GM12878 (cell line): Measurements from ENCODE around the gene WDFY4. TPM values are rescaled to one million over a fixed set of nuclear protein-coding genes. Genes with fewer than 3 reads are reported as not detected.

ENCODE experiments used
- CEBPB ChIP-seq, 2 experiments: fragments of 150-350 bp in 1 of 2; IDR thresholded peaks; 2 replicates each; pipeline ENCODE4 v1.6.1; 2012 to 2014; ENCODE audit warnings: low read depth in 2 of 2, low read length in 2 of 2, borderline replicate concordance in 1 of 2, inconsistent platforms in 1 of 2
- CREB1 ChIP-seq: IDR thresholded peaks from 2 replicates; pipeline ENCODE4 v1.6.1; 2012; ENCODE audit warnings: low read depth, mild to moderate bottlenecking, inconsistent platforms
- CTCF ChIP-seq, 3 experiments: IDR thresholded peaks in 2 of 3; conservative IDR thresholded peaks in 1 of 3; 2 replicates each; pipeline ENCODE4 v1.5.1; 2011; ENCODE audit warnings: low read depth in 3 of 3, low read length in 3 of 3, mild to moderate bottlenecking in 3 of 3, control low read depth in 2 of 3, moderate library complexity in 2 of 3, inconsistent platforms in 1 of 3, mixed read lengths in 1 of 3; ENCODE audit not compliant: control insufficient read depth in 2 of 3, insufficient read depth in 1 of 3; ENCODE audit errors: extremely low read depth in 1 of 3
- EED ChIP-seq: sonication (generic); IDR thresholded peaks from 2 replicates; pipeline ENCODE4 v1.6.1; 2016; ENCODE audit warnings: antibody characterized with exemption, low read depth
- ELK1 ChIP-seq: IDR thresholded peaks from 2 replicates; pipeline ENCODE4 v1.6.1; 2012; ENCODE audit warnings: low read depth, low read length, improper control_type of control experiment
- EP300 ChIP-seq, 2 experiments: fragments of 150-350 bp in 1 of 2; IDR thresholded peaks; 2 replicates each; pipeline ENCODE4 v1.6.1; 2011 to 2012; ENCODE audit warnings: low read depth in 2 of 2, low read length in 2 of 2, borderline replicate concordance in 1 of 2, improper control_type of control experiment in 1 of 2, inconsistent platforms in 1 of 2; ENCODE audit not compliant: control insufficient read depth in 1 of 2
- HSF1 ChIP-seq: fragments of 150-350 bp; IDR thresholded peaks from 2 replicates; pipeline ENCODE4 v1.6.1; 2014; ENCODE audit warnings: mild to moderate bottlenecking, low read depth, low read length
- IKZF1 ChIP-seq: fragments of 450-650 bp; conservative IDR thresholded peaks from 2 replicates; pipeline ENCODE4 v1.6.1; 2017; ENCODE audit warnings: antibody characterized with exemption, mild to moderate bottlenecking
- IRF4 ChIP-seq: IDR thresholded peaks from 2 replicates; pipeline ENCODE4 v1.6.1; 2011; ENCODE audit warnings: low read depth, low read length
- JUNB ChIP-seq: IDR thresholded peaks from 2 replicates; pipeline ENCODE4 v1.6.1; 2016; ENCODE audit warnings: antibody characterized with exemption, mild to moderate bottlenecking
- KDM1A ChIP-seq: fragments of 200-600 bp; sonication (generic); IDR thresholded peaks from 2 replicates; pipeline ENCODE4 v1.6.1; 2016; ENCODE audit warnings: borderline replicate concordance
- MLLT1 ChIP-seq: fragments of 450-650 bp; IDR thresholded peaks from 2 replicates; pipeline ENCODE4 v1.6.1; 2016; ENCODE audit warnings: mild to moderate bottlenecking
- MTA2 ChIP-seq: fragments of 450-650 bp; IDR thresholded peaks from 2 replicates; pipeline ENCODE4 v1.6.1; 2016; ENCODE audit warnings: low read depth, mild to moderate bottlenecking, moderate library complexity
- PML ChIP-seq: IDR thresholded peaks from 2 replicates; pipeline ENCODE4 v1.6.1; 2012; ENCODE audit warnings: low read length, inconsistent platforms
- POU2F2 ChIP-seq: IDR thresholded peaks from 3 replicates; pipeline ENCODE4 v1.6.1; 2011; ENCODE audit warnings: low read depth, mild to moderate bottlenecking, low read length, borderline replicate concordance
- RCOR1 ChIP-seq: conservative IDR thresholded peaks from 2 replicates; pipeline ENCODE4 v1.6.1; 2012; ENCODE audit warnings: low read depth, low read length, improper control_type of control experiment
- SPI1 ChIP-seq: IDR thresholded peaks from 2 replicates; pipeline ENCODE4 v1.6.1; 2011; ENCODE audit warnings: low read depth, mild to moderate bottlenecking, low read length, moderate library complexity, borderline replicate concordance; ENCODE audit not compliant: insufficient read depth
- TCF3 ChIP-seq: IDR thresholded peaks from 2 replicates; pipeline ENCODE4 v1.6.1; 2012; ENCODE audit warnings: low read depth, mild to moderate bottlenecking, low read length, borderline replicate concordance; ENCODE audit not compliant: insufficient read depth
- ZNF622 ChIP-seq: fragments of 450-650 bp; IDR thresholded peaks from 2 replicates; pipeline ENCODE4 v1.6.1; 2017; ENCODE audit warnings: mild to moderate bottlenecking, inconsistent platforms
- ZZZ3 ChIP-seq: IDR thresholded peaks from 2 replicates; pipeline ENCODE4 v1.6.1; 2011; ENCODE audit warnings: low read depth; ENCODE audit not compliant: control insufficient read depth, insufficient read length
- polyA plus RNA-seq, 11 experiments: library from polyadenylated mRNA; depleted of rRNA in 4 of 11; unstranded in 6 of 11; stranded (reverse) in 5 of 11; fragments of >200 nt; fragmentation: Nextera tagmentation in 4 of 11; fragmentation: Illumina TruSeq in 1 of 11; extraction: Ambion mirVana in 4 of 11; extraction: Trizol in 1 of 11; gene quantifications; 1 replicate in 1 of 11; 2 replicates in 10 of 11; pipeline versions ENCODE4 v1.2.1 to v1.2.3, GENCODE V29; 2011 to 2016; ENCODE audit warnings: inconsistent platforms in 2 of 11, missing spikeins in 2 of 11, low read depth in 1 of 11
- total RNA-seq, 4 experiments: library from RNA; depleted of rRNA in 3 of 4; stranded (reverse); fragments of >200 nt in 3 of 4; fragmentation: Illumina TruSeq in 1 of 4; extraction: Trizol in 1 of 4; gene quantifications; 2 replicates each; pipeline versions ENCODE4 v1.2.1 to v1.2.3, GENCODE V29; 2013 to 2021

The WDFY4 gene
- total and polyA plus RNA-seq, 10 of the 15 experiments (the other 5 are each of a cell fraction or from before 2014, with no cell fraction given) = 13.5 to 132 (median 47.3) TPM

GRCh38 chr10:48684792-48685623, at the start of gene WDFY4 (continued):
- TF ChIP-seq POU2F2 (peak; percentile 38; the same call in 2 of the 3 replicates), IKZF1 (peak; percentile 97), KDM1A (no peak), TCF3 (peak; percentile 85; the same call in 1 of the 2 replicates), IRF4 (peak; percentile 81), CTCF (IDR thresholded peaks at IDR 0.05 in 2 of 3, conservative IDR thresholded peaks at IDR 0.05 in 1 of 3; ENCODE audit: control insufficient read depth in 2 of 3, extremely low read depth in 1 of 3, insufficient read depth in 1 of 3, low read depth in 3 of 3, low read length in 3 of 3) (no peak), SPI1 (peak; percentile 100), HSF1 (no peak), JUNB (peak; percentile 87), PML (0 out of 2 replicates have a peak, but pooled peaks have one; percentile 68), RCOR1 (no peak), MTA2 (peak; percentile 82), CREB1 (peak; percentile 54; the same call in 1 of the 2 replicates), MLLT1 (peak; percentile 85), EED (peak; percentile 95), EP300 (IDR thresholded peaks at IDR 0.05; ENCODE audit: borderline replicate concordance in 1 of 2, control insufficient read depth in 1 of 2, low read depth in 2 of 2, low read length in 2 of 2) (no peak), ZNF622 (no peak), ELK1 (no peak), ZZZ3 (no peak), CEBPB (IDR thresholded peaks at IDR 0.05; ENCODE audit: borderline replicate concordance in 1 of 2, low read depth in 2 of 2, low read length in 2 of 2) (no peak)
